HG03108 (cell line): ENCODE results near the gene MYO18B.

ENCODE experiments used
- ATAC-seq: cut with Tn5 transposase; IDR thresholded peaks from one replicate; pipeline ENCODE4 v1.9.1; 2021; ENCODE audit warnings: moderate library complexity; ENCODE audit not compliant: unreplicated experiment

Gene MYO18B

DNA sequence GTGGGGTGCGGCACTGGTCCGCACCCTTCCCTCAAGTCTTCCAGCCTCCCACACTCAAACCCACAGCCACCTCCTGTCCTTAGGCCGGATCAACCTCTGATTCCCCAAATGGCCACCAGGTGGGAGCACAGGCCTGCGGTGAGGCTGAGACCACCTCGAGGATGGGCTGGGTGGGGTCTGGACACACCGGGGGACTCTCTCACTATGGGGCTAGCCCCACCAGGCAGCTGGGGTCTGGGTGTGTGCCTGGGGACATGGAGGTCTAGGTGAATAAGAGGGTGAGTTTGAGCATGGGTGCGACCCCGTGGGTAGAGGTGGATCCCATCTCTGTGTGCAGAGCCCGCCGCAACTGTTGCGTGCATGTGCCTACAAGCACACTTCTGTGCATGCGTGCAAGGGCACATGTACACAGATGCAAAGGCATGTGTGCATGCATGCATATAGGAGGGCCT is 32.6 kb downstream of the MYO18B start:
- no peak for ATAC-seq

DNA sequence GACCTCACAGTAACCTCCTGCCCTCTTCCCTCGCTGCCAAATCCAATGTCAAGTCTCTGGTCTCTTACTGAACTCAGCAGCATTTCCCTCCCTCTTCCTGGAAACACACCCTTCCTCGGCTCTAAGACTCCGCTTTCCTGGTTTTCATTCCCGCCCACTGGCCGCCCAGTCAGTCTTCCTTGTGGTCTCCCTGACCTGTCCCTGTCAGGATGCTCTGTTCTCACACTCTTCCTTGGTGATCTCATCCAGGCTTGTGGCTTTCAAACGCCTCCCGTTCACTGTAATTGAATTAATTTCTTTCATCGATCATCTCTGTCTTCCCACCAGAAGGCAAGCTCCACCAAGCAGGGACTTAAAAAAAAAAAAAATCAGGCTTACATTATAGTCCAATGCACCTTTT is 33.5 kb downstream of the MYO18B start:
- no peak for ATAC-seq

DNA sequence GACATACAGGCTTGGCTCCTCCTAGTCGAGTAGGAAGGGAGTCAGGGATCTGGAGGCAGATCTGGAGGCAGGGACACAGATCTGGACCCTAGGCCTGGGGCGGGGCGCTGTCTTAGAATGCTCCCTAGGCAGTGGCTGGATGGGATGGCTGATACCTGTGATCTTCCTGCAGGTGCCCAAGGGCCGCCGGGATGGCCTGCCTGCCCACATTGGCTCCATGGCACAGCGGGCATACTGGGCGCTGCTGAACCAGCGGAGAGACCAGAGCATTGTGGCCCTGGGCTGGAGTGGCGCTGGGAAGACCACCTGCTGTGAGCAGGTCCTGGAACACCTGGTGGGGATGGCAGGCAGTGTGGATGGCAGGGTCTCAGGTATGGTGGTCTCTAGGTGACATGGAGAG is 35.4 kb downstream of the MYO18B start:
- ATAC-seq, result no peak

DNA sequence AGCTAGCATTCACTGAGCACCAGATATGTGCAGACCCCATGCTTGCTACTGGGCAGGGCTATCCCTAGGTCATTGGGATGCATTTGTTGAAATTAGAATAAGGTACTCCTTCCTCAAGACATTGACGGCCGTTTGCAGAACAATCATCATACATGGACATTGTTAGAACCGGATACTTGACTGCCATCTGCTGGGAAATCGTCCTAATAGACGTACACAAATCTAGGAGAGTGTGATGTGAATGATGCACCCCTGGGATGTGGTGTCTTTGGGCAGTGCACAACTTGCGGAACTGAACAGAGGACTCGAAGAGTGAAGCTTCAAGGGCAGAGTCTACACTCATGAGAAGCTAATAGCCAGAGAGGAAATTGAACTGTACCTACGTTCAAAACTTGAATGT is 35.9 kb downstream of the MYO18B start:
- no peak for ATAC-seq

DNA sequence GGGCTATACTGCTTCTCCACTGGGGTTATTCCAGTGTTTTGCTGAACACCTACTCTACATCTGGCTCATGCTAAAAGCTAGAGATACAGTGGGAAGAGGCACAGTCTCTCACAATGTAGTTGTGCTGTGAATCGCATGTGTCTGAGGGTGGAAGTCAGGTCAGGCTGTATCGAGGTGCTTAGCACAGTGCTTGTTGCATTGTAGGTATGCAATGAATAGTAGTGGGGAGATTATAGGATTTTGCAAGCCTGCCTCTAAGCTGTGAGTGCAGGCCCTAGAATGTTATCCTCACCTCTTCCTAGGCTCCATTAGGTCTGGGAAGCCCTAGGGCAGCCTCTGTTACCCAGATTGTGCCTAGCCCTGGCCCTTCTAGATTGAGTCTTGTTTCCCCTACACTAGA is 37.4 kb downstream of the MYO18B start:
- no peak for ATAC-seq

DNA sequence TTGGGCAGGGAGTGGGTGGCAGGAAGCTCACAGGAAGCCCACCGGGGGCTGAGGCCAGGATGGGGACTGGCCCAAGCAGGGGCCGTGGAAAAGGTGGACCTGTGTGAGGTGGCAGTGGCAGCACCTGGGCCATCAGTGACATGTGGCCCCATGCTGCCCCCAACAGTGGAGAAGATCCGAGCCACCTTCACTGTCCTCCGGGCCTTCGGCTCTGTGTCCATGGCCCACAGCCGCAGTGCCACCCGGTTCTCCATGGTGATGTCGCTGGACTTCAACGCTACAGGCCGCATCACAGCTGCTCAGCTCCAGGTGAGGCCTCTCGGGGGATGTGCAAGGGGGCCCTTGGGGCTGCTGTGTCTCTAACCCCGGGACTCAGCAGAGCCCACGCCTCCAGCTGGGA is 37.9 kb downstream of the MYO18B start:
- no peak for ATAC-seq

DNA sequence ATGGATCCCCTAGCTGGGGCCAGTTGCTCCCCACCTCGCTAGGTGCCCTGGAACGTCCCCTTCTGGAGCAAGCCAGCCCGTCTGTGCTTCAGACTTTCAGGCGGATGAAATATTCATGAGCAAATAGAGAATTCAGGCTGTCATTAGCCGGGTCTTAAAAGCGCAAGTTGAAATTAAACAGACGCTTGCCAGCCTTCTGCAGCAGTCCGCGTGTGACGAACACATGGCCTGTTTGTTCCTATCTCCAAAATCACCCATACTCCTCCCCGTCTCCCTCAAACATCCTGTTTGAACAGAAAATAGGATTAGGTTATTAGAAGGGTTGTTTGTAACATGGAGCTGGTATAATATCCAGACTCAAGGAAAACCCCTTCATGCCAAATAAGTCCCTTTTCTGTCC is 38.7 kb downstream of the MYO18B start:
- ATAC-seq, result no peak

DNA sequence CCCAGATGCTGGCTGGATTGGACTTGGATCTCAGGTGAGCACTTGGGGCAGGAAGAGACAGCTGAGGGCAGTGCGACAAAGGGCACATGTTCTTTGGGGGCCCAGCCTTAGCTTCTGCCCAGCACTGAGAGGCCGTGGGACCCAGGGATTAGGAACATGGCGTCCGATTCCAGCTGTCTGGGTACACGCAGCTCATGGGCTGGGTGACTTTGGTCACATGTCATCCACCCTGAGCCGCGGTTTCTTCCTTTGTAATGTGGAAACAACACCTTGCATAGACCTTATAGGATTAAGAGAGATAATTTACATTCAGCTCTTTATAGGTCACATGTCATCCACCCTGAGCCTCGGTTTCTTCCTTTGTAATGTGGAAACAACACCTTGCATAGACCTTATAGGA is 39.8 kb downstream of the MYO18B start:
- ATAC-seq, result no peak

DNA sequence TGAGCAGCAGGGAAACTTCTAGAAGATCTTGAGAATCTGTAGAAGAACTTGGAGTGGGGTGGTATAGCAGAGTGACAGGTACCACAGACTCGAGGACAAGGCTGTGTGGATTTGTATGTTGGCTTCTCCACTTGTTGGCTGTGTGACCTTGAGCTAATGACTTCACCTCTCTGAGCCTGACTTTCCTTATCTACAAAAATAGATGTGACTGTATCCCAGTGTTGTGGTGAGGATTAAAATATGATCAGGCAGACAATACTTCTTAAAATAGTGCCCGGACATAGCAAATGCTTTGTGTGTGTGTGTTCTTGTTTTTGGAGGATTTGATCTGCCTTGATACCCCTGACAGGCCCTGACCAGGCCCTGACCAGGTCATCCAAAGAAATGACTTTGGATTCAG is 40.8 kb downstream of the MYO18B start:
- no peak for ATAC-seq

DNA sequence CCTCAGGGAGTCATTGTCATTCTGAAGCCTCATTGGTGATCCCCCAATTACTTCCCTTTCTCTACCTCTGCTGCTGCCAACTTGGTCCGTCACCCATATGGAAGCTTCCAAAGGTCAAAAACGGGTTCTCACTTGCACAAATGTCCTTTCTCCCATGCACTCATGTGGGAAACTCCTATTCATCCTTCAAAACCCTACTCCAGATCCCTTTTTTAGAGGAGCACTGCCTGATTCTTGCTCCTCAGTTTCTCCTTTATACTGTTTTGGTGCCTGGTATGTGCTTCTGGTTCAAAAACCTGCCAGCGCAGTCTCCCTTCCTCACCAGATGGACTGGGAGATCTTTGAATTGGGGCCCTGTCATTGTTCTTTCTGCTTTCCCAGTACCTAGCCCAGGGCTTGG is 41.9 kb downstream of the MYO18B start:
- no peak for ATAC-seq

DNA sequence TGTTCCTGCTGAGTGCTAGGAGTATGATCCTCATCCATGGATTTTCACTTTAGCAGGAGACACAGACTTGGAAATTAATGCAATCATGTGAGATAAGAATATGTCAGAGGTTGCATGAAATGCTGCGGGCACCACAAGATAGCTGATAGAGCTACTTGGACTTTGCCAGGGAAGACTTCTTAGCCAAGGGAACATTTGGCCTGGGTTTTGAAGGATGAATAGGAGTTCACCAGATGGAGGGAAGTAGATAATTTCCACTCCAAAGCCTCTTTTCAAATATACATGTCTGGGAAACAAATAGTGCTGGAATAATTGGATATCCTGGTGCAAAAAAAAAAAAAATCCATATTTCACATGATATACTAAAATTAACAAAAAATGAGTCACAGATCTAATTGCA is 44.2 kb downstream of the MYO18B start:
- ATAC-seq, result no peak

DNA sequence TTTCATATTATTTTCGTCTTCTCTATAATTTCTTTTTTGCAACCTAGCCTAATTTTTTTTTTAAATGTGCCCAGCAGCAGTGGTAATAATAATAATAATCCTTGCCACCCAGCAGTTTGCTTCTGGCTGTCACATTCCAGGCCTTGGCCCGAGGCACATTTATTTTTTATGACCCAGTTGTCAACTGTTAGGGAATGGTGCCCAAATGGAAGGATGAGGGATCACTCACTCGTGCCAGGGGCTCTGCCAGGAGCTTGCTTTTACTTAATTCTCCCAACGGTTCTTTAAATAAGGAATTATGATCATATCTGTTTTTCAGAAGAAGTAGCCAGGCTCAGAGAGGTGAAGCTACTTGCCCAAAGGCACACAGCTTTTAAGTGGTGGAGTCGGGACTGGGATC is 49.6 kb downstream of the MYO18B start:
- ATAC-seq, result no peak

DNA sequence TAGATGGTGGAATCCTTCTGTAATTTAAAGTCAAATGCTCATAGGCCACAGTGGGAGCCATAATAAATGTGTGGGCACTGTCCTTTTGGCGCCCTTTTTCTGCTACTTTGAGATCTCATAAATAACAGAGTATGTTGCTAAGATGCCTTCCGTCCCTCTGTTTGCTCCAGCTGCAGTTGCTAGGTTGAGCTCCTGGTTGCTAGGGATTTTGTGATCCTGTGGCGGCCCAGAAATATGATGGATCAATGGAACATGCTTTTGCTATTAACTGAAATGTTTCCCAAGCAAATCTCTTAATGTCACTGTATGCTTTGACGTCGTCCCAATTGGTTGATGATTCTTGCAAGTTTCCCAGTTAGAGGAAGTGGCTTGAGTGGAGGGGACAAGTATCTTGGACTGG is 53.5 kb downstream of the MYO18B start:
- ATAC-seq, result no peak

DNA sequence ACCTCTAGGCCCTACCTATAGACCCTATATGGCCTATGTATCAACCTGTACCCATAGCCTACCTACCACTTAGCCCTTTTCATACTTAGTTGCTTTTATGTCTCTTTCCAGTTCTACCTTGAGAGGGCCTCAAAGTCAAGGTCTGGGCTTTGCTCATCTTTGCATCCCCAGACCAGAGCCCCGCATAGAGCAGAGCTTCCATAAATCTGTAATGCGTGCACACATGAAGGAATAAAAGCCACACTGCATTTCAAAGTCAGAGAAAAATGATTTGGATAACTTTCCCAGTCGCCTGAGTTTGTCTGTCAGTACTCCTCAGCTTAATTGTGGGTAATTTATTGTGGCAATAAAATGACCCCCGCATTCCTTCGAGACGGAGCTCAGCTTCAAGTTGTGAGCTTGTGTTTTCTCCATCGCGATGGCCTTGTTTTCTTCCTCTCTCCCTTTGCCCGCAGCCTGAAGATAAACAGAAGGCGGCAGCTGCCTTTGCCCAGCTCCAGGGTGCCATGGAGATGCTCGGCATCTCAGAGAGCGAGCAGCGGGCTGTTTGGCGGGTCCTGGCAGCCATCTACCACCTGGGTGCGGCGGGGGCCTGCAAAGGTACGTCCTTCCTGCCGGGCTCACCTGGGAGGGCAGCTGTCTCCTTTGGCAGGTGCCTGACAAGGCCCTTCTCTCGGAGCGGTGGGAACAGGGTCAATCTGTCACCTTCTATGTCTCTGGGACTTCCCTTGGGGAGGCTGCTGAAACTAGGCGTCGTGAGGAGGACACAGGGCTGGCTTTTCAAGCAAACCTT is 55.7 kb downstream of the MYO18B start:
- ATAC-seq, result no peak

DNA sequence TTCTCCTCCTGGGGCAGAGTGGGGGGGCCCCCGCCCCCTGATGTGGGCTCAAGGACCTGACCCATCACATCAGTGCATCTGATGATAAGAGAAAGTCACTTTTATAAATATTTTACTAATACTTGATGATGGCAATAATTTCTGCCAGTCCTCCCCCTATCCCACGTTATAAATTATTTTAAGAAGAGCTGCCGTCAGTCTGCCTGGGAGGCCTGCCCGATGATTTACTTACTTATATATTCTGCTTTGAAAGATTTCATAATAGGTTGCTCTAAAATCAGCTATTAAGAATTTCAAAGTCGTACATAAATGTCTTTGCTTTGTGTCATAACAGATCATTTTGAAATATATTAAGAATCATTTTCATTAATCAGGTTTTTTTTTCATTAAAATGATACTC is 58.8 kb downstream of the MYO18B start:
- ATAC-seq, result no peak

DNA sequence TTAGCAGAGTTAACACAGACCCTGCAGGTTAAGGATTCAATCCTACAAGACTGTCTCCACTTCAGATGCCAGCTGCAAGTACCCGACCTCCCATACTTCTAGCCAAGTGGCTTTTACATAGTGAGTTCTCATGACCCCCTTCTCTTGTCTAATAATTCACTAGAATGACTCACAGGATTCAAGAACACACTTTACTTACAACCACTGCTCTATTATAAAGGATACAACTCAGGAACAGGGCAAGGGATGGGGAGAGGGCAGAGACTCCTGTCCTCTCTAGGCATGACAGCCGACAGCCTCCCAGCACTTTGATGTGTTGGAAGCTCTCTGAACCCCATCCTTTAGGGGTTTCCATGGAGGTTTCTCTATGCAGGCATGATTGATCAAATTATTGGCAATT is 60.0 kb downstream of the MYO18B start:
- no peak for ATAC-seq

DNA sequence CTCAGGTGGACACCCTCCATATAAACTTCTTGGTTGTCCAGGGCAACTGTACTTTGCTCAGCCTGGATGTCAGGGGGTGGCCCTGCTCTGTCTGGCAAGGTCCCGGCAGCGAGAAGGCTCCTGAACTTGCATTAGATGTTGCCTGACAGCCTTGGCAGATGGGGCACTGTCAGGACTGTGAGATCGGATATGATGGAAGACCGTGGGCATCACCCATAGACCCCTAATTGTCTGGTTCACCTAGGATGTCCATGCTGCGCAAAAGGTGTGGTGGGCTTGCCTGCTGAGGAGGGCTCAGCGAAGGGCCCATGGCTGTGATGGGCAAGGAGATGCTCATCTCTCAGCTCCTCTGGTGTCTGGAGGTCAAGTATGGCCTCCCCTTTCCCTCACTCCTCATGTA is 62.7 kb downstream of the MYO18B start:
- no peak for ATAC-seq

DNA sequence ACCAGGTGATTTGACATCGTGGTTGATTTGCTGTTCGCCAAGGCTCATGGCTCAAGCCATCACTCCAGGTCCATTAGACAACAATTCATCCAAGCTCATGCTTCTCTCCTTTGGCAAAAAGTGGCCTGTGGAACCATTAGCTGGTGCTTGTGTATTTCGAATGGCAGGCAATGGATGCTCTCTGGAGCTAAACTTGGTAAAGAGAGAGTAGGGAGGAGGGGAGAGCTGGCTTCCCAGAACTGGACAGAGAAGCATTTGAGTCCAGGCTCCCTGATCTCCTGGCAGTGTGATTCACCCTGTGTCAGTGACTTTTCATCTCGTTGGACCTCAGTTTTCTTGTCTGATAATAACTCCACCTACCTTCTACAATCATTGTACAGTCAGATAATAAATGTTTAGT is 64.6 kb downstream of the MYO18B start:
- ATAC-seq, result no peak

DNA sequence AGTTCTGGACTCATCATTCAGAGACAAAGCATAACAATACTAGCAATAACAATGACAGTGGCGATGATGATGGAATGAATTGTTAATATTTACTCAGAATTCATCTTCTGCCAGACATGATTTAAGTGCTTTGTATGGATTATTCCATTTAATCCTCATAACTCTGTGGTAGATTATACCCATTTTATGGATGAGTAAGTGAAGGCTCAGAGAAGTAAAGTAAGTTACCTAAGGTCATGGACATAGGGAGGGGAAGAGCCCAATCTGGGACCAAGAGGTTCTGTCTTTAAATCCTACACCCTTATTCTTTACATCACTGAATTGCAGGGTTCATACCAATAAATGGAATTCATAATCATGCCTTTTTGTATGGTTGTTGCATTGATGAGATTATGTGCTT is 72.7 kb downstream of the MYO18B start:
- no peak for ATAC-seq

DNA sequence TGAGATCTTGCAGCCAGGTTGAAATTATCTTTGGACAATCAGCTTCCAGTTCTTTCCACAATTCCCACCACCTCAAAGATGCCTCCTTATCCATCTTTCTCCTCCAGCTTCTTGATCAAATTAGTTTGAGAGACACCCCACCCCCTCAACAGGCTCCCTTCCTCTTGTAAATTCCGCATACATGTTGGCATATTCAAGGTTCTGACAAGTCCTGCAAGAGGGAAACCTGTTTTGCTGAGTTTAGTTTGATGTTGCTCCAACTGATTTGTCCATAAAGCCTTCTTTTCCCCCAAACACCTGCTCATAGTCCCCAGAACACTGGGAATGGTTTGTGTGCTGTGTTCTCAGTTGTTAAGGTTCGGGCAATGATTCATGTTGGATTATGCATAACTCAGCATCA is 73.6 kb downstream of the MYO18B start:
- no peak for ATAC-seq

DNA sequence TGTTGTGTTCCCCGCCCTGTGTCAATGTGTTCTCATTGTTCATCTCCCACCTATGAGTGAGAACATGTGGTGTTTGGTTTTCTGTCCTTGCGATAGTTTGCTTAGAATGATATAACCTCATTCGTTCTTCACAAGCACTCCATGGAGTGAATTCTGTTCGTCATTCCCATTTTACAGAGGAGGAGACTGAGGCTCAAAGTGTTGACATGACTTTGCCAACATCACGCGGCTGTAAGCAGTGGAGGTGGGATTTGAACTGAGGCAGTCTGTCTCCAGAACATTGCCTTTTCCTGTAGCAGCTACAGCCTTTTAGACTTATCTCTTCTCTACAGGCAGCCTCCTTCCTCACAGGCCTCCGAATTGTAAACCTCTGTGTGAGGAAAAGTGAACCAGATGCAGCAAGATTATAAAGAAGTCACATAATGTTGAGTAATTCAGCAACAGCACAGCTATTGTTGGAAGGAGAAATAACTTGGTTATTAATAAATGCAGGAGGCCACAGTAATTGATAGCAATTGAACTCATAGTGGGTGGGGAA is 74.6 kb downstream of the MYO18B start:
- no peak for ATAC-seq

DNA sequence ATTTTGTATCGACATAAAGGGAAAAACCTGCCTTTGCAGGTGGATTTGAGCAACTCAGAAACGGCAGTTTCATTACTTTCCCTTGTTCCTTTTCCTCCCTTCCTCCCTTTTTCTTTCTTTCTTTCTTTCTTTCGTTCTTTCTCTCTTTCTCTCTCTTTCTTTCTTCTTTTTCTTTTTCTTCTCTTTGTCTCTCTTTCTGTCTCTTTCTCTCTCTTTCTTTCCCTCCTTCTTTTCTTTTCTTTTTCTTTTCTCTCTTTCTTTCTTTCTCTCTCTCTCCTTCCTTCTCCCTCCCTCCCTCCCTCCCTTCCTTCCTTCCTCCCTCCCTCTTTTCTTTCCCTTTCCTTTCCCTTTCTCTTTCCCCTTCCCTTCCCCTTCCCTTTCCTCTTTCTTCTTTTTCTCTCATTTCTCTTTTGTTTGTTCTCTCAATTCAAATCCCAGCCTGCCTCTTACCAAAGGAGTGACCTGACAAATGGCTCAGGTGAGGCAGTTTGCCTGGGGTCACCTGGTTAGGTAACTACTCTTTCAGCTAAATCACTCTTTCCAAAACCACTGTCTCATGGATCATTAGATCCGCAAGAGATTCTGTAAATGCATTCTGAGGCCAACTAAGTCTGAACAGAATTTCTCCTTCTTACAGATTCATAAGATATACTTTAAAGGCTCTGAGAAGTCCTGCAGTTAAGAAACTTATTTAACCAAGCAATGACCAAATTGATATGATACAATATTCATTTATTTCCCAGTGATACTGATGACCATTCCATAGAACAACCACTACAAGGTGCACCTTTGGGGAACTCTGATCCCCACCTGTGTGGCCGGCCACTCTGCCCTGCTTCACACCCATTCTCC is 75.3 kb downstream of the MYO18B start:
- ATAC-seq, result no peak
